K562 (cell line): Measurements from ENCODE around the gene RBP3. TPM values are rescaled to one million over a fixed set of nuclear protein-coding genes. Genes with fewer than 3 reads are reported as not detected.

Experiments used
- ATAC-seq: fragments of 200-7000 bp; cut with Tn5 transposase; 3 replicates; pipeline ENCODE4 v1.9.1; 2020; ENCODE audit warnings: moderate library complexity
- BruUV-seq: library from RNA; stranded (reverse); fragments of 400-500 nt; replicated peaks from 2 replicates; lab custom pipeline; 2021; lab: Mats Ljungman, UMichigan
- CTCF ChIA-PET: fragments of 300-600 bp; formaldehyde crosslinking; extraction: SDS; loops from one replicate; lab custom pipeline; 2021; ENCODE audit warnings: low intra/inter-chr PET ratio; lab: Yijun Ruan, JAX
- POLR2A ChIA-PET: fragments of 300-600, 350-650 bp; sonication (Branson Sonifier 250); formaldehyde crosslinking; extraction: SDS; loops from one replicate; lab custom pipeline; 2021; ENCODE audit warnings: antibody characterized with exemption, inconsistent platforms; lab: Yijun Ruan, JAX
- DNase-seq, 4 experiments: peaks; one replicate each; pipeline versions ENCODE4 v3.0.0 to v3.0.0-alpha.2; 2011 to 2018; ENCODE audit warnings: low spot score in 3 of 4, mixed read lengths in 3 of 4; ENCODE audit errors: extremely low read depth in 1 of 4
- FAIRE-seq: peaks from 2 replicates; lab custom pipeline; 2011; peaks lifted over from hg19 to GRCh38; lab: Jason Lieb, UNC
- H2AFZ ChIP-seq: 2 replicates; pipeline ENCODE4 v1.6.0; 2011; ENCODE audit warnings: low read depth, low read length, control low read depth, inconsistent platforms
- H3K27ac ChIP-seq: fragments of 200-600 bp; 3 replicates; pipeline ENCODE4 v1.8.0; 2011; ENCODE audit warnings: low read depth, mild to moderate bottlenecking, control low read depth, inconsistent platforms, low read length, moderate library complexity, mixed read lengths; ENCODE audit errors: extremely low read depth
- H3K27me3 ChIP-seq, 2 experiments: fragments of 300-600 bp in 1 of 2; 2 replicates in 1 of 2; 3 replicates in 1 of 2; pipeline versions ENCODE4 v1.6.0 to v1.8.0; 2011; ENCODE audit warnings: inconsistent platforms in 2 of 2, low read length in 2 of 2, mild to moderate bottlenecking in 1 of 2, mixed read lengths in 1 of 2, moderate library complexity in 1 of 2; ENCODE audit not compliant: control insufficient read depth in 2 of 2, insufficient read depth in 2 of 2
- H3K36me3 ChIP-seq: fragments of 300-600 bp; 3 replicates; pipeline ENCODE4 v1.8.0; 2011; ENCODE audit warnings: mild to moderate bottlenecking, low read length, inconsistent platforms; ENCODE audit not compliant: control insufficient read depth, insufficient read depth
- H3K4me1 ChIP-seq, 2 experiments: fragments of 200-600 bp in 1 of 2; replicated peaks in 1 of 2; 2 replicates in 1 of 2; 3 replicates in 1 of 2; pipeline versions ENCODE4 v1.5.1 to v1.8.0; 2011; ENCODE audit warnings: inconsistent platforms in 2 of 2, low read length in 2 of 2, mild to moderate bottlenecking in 1 of 2, mixed read lengths in 1 of 2, moderate library complexity in 1 of 2; ENCODE audit not compliant: control insufficient read depth in 2 of 2, insufficient read depth in 2 of 2
- H3K4me2 ChIP-seq: 2 replicates; pipeline ENCODE4 v1.6.1; 2011; ENCODE audit warnings: low read length, control low read depth, inconsistent platforms, mixed read lengths; ENCODE audit not compliant: insufficient read depth
- H3K4me3 ChIP-seq: fragments of 200-600 bp; sonication (generic), shearing (Covaris generic); 2 replicates; pipeline ENCODE4 v1.5.1; 2016; ENCODE audit warnings: control low read depth, inconsistent platforms
- H3K79me2 ChIP-seq: fragments of 200-600 bp; 3 replicates; pipeline ENCODE4 v1.8.0; 2011; ENCODE audit warnings: low read length, inconsistent platforms; ENCODE audit not compliant: control insufficient read depth, insufficient read depth
- H3K9ac ChIP-seq, 2 experiments: 2 replicates each; pipeline versions ENCODE4 v1.6.0 to v1.6.1; 2011; ENCODE audit warnings: low read depth in 2 of 2, low read length in 2 of 2, control low read depth in 1 of 2, inconsistent platforms in 1 of 2, mild to moderate bottlenecking in 1 of 2, mixed read lengths in 1 of 2; ENCODE audit not compliant: insufficient read depth in 1 of 2
- H3K9me1 ChIP-seq: one replicate; pipeline ENCODE4 v1.6.0; 2011; ENCODE audit warnings: inconsistent platforms, mild to moderate bottlenecking, low read length, moderate library complexity; ENCODE audit not compliant: control insufficient read depth, insufficient read depth
- H3K9me3 ChIP-seq: replicated peaks from 2 replicates; pipeline ENCODE4 v1.5.1; 2011; ENCODE audit warnings: low read depth, low read length, inconsistent platforms; ENCODE audit not compliant: control insufficient read depth, insufficient read depth
- H4K20me1 ChIP-seq: replicated peaks from 2 replicates; pipeline ENCODE4 v1.6.1; 2011; ENCODE audit warnings: low read length, inconsistent platforms, mixed read lengths; ENCODE audit not compliant: control insufficient read depth, insufficient read depth
- FIP1L1 ChIP-seq: fragments of 200-400 bp; formaldehyde crosslinking; IDR thresholded peaks from 2 replicates; pipeline ENCODE4 v1.6.1; 2018; ENCODE audit warnings: mild to moderate bottlenecking, low read depth, low read length; ENCODE audit not compliant: poor library complexity, severe bottlenecking
- MAZ ChIP-seq, 2 experiments: fragments of 450-650 bp in 1 of 2; sonication (generic) in 1 of 2; formaldehyde crosslinking; IDR thresholded peaks in 1 of 2; conservative IDR thresholded peaks in 1 of 2; 2 replicates each; pipeline versions ENCODE4 v1.4.0 to v1.5.0; 2020; ENCODE audit warnings: mild to moderate bottlenecking in 1 of 2, missing genetic modification reagents in 1 of 2
- MNT ChIP-seq, 2 experiments: fragments of 450-650 bp; conservative IDR thresholded peaks; 2 replicates each; pipeline ENCODE4 v1.6.1; 2017; ENCODE audit warnings: mild to moderate bottlenecking in 2 of 2, moderate library complexity in 2 of 2
- MXI1 ChIP-seq: IDR thresholded peaks from 2 replicates; pipeline ENCODE4 v1.6.1; 2011; ENCODE audit warnings: low read depth, mild to moderate bottlenecking, improper control_type of control experiment, low read length
- MYNN ChIP-seq, 2 experiments: sonication (generic); formaldehyde crosslinking in 1 of 2; IDR thresholded peaks; 2 replicates each; pipeline versions ENCODE4 v1.5.0 to v1.6.1; 2016 to 2020; ENCODE audit warnings: antibody characterized with exemption in 1 of 2, missing genetic modification reagents in 1 of 2
- PCBP2 ChIP-seq: fragments of 200-400 bp; formaldehyde crosslinking; IDR thresholded peaks from 2 replicates; pipeline ENCODE4 v1.6.1; 2018; ENCODE audit warnings: low read length, low read depth, mild to moderate bottlenecking, moderate library complexity; ENCODE audit not compliant: poor library complexity, severe bottlenecking
- POLR3A ChIP-seq: IDR thresholded peaks from 2 replicates; pipeline ENCODE4 v1.6.1; 2011; ENCODE audit warnings: borderline replicate concordance, mild to moderate bottlenecking, moderate library complexity; ENCODE audit not compliant: insufficient read length, insufficient read depth; ENCODE audit errors: extremely low read depth
- PURB ChIP-seq: sonication (generic); formaldehyde crosslinking; IDR thresholded peaks from 2 replicates; pipeline ENCODE4 v1.9.0; 2021; ENCODE audit warnings: low read depth, mild to moderate bottlenecking, missing genetic modification reagents
- SNRNP70 ChIP-seq: fragments of 200-400 bp; formaldehyde crosslinking; optimal IDR thresholded peaks from 2 replicates; pipeline ENCODE3; 2017; ENCODE audit warnings: low read depth, low read length
- SRSF1 ChIP-seq: fragments of 200-400 bp; formaldehyde crosslinking; IDR thresholded peaks from 2 replicates; pipeline ENCODE4 v1.6.1; 2017; ENCODE audit warnings: mild to moderate bottlenecking, low read depth, low read length, moderate library complexity
- TCF3 ChIP-seq: sonication (generic); formaldehyde crosslinking; IDR thresholded peaks from 2 replicates; pipeline ENCODE4 v1.4.0; 2020; ENCODE audit warnings: mild to moderate bottlenecking, missing genetic modification reagents
- TCF7 ChIP-seq: sonication (generic); IDR thresholded peaks from 2 replicates; pipeline ENCODE4 v1.6.1; 2016; ENCODE audit warnings: antibody characterized with exemption, borderline replicate concordance
- XRCC4 ChIP-seq: IDR thresholded peaks from one replicate; pipeline ENCODE4 v1.6.1; 2011; ENCODE audit not compliant: insufficient read depth, insufficient read length; ENCODE audit errors: extremely low read depth
- WGBS: fragments of 100-300 bp; shearing (Covaris generic); methylation state at CpG from one replicate; pipeline ENCODE4 v1.1.6; 2016; ENCODE audit warnings: low coverage, mixed read lengths; ENCODE audit not compliant: insufficient coverage; ENCODE audit errors: missing lambda C conversion rate; 5-methylcytosine and 5-hydroxymethylcytosine counted together
- in situ Hi-C: fragments of 300-500 bp; cut with MboI; formaldehyde crosslinking; loops from 4 replicates; pipeline ENCODE4 v1.15.0; 2018; ENCODE audit warnings: inconsistent platforms, mixed read lengths
- intact Hi-C: fragments of 100-400 bp; cut with micrococcal nuclease; formaldehyde crosslinking; loops from 2 replicates; pipeline ENCODE4 v1.14.2; 2022
- polyA plus RNA-seq, 8 experiments: library from polyadenylated mRNA; depleted of rRNA in 4 of 8; stranded (reverse) in 5 of 8; unstranded in 3 of 8; fragments of >200 nt; fragmentation: Nextera tagmentation in 2 of 8; fragmentation: Illumina TruSeq in 1 of 8; extraction: Ambion mirVana in 2 of 8; extraction: Trizol in 1 of 8; gene quantifications; 2 replicates each; pipeline versions ENCODE4 v1.2.1 to v1.2.3, GENCODE V29; 2011 to 2014; ENCODE audit warnings: inconsistent platforms in 1 of 8, missing spikeins in 1 of 8
- total RNA-seq, 7 experiments: library from RNA; depleted of rRNA in 6 of 7; stranded (reverse); fragments of >200 nt in 6 of 7; fragmentation: Illumina TruSeq in 2 of 7; extraction: Trizol in 2 of 7; gene quantifications; 2 replicates each; pipeline versions ENCODE4 v1.2.1 to v1.2.3, GENCODE V29; 2011 to 2021; ENCODE audit warnings: low replicate concordance in 1 of 7

Gene RBP3
- total and polyA plus RNA-seq, 9 of the 15 experiments (the other 6 are each of a cell fraction or from before 2014, with no cell fraction given): not detected

DNA sequence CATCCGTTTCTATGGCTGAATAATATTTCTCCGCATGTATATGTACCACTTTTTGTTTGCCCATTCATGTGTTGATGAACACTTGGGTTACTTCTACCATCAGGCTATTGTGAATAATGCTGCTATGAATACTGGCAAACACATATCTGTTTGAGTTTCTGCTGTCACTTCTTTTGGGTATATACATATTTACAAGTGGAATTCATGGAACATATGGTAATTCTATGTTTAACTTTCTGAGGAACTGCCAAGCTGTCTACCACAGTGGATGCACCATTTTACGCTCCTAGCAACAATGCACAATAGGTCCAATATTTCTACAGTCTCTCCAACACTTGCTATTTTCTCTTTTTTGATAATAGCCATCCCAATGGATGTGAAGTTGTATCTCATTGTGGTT lies 41.5 kb downstream of the RBP3 start:
- no peak overlapping the region for H2AFZ ChIP-seq
- in situ Hi-C loops: no loop called here
- no peak overlapping the region for H3K9ac ChIP-seq
- no peaks in the 10 kb centered on the region for H4K20me1 ChIP-seq
- BruUV-seq: no TSS peak
- H3K27ac ChIP-seq: no peak overlapping the region
- no peaks in the 10 kb centered on the region for H3K79me2 ChIP-seq
- DNase-seq (no peak), ATAC-seq (no peak), FAIRE-seq (no peak)
- no peaks in the 10 kb centered on the region for H3K36me3 ChIP-seq
- TF ChIP-seq MNT (conservative IDR thresholded peaks at IDR 0.05): no peak
- TF ChIP-seq PCBP2: no peak
- TF ChIP-seq SRSF1: no peak
- TF ChIP-seq POLR3A: no peak
- TF ChIP-seq FIP1L1: no peak
- no peak for TF ChIP-seq XRCC4
- TF ChIP-seq SNRNP70: no peak
- TF ChIP-seq MXI1: no peak
- TF ChIP-seq TCF3 (CRISPR knock-in tag): no peak
- TF ChIP-seq TCF7: no peak
- TF ChIP-seq PURB (CRISPR knock-in tag): no peak
- TF ChIP-seq MYNN (IDR thresholded peaks at IDR 0.05): no peak
- TF ChIP-seq MYNN (CRISPR knock-in tag; IDR thresholded peaks at IDR 0.05): no peak
- no peak for TF ChIP-seq MAZ (CRISPR knock-in tag; conservative IDR thresholded peaks at IDR 0.05 in 1 of 2, IDR thresholded peaks at IDR 0.05 in 1 of 2)
- no peaks in the 10 kb centered on the region for H3K9me1 ChIP-seq
- no peak overlapping the region for H3K4me3 ChIP-seq
- WGBS: 26% methylated on average over 3 of the region's 3 CpGs
- no peaks in the 10 kb centered on the region; the same call in 1 of the 2 replicates for H3K9me3 ChIP-seq
- ChIA-PET POLR2A (no interaction called here), CTCF (no interaction called here)
- peaks cover 0 to 2% of the 10 kb centered on the region in 2 experiments; a peak in 2 of 5 replicates for H3K4me1 ChIP-seq
- no peaks in the 10 kb centered on the region for H3K27me3 ChIP-seq
- intact Hi-C loops: no loop called here
- no peak overlapping the region for H3K4me2 ChIP-seq
